KBM-7 (cell line): ENCODE results near the gene STAB1.

Source experiments
- DNase-seq: peaks from one replicate; pipeline ENCODE4 v3.0.0-alpha.2; 2015
- in situ Hi-C: fragments of 300-500 bp; cut with MboI; formaldehyde crosslinking; loops from 2 replicates; pipeline ENCODE4 v1.14.3; 2020; ENCODE audit warnings: low sequenced_read_pairs, low pct_unique_long_range_greater_than_20kb, mixed read lengths

STAB1 gene

DNA sequence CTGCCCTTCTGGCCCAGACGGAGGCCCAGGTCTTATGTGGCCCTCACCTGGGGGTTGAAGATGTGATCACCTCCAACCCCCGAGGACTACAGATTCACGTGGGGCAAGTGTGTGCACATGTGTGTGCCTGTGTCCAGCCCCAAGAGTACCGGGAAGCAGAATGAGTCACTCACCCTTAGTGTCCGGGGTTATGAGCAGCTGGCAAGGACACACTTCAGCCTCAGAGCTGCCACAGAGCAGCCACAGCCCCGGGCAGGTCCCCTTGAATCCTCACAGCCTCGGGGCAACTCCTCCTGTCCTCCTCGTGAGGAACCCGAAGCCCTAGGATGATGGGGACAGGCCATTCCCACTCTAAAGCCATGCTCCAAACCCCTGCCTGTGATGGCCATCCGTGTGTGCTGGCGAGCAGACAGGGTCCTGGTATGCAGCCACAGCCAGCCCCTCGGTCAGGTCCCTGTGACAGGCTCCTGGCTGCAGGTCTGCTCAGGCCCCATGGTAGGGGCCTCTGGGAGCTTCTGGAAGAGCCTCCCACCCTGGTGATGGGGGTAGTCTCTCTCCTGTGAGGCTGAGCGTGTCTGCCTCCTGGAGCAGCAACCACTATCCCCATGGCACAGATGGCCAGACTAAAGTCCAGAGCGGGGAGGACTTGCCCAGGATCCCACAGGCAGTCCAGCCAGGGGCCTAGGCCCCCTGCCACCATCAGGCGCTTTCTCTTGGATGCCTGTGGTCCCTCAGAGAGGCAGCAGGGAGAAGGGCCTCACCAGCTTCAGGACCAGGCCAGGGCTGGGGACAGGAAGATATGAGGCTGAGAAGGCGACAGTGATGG lies 852 bp downstream of the STAB1 start:
- in situ Hi-C loops, result no loop called here
- no peak for DNase-seq

DNA sequence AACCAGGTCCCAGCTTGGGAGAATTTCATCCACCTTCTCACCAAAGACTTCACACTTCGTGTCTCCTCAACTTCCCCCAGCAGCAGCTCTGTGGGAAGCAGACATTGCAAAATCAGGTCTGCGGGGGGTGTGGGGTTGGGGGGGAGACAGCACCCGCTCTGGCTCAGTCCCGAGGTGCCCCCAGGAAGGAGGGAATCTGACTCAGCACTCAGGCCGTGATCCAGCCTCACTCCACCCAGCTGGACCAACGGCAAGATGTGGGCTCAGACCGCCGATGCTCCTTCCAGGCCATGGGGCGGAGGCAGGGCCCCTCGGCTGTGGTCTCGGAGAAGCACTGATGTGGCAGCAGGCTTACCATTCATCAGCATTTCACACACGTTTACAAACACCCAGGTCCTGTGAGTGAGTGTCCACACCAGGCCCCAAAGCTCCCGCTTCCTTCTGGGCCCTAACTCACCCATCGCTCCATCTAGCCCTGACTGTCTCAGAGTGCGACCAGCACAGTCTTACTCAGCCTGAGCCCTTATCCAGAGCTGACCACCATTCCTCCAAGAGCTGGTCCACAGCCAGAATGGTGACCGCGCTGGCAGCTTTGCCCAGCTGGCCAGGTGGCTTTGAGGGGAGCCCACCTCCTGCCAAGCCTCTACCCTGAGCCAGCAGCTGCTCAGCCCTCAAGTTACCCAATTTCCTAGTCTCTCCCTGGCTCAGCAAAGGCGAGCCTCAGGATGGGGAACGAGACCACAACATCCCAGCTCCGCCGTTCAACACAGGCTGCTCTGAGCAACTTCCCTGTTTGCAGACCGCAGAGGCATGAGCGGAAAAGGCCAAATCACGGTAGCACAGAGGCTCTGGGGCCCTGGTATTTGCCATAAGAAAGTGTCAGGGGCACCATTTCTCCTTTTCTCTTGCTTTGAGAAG lies 3.3 kb downstream of the STAB1 start:
- DNase-seq, result peak; percentile 94
- in situ Hi-C loops, result no loop called here

DNA sequence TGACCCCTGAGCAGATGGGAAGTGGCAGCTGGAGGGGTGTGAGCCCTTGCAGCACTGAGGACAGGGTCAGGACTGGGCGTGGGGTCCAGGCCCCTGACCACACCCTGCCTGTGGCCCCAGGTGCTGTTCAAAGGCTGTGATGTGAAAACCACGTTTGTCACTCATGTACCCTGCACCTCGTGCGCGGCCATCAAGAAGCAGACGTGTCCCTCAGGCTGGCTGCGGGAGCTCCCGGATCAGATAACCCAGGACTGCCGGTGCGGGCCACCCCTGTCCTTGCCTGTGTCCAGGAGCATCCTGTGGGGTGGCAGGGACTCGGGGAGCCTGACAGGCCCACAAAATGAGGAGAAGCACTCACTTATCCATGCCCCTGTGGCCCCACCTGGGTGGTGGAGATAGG lies 5.9 kb downstream of the STAB1 start:
- in situ Hi-C loops, result no loop called here
- no peak for DNase-seq

DNA sequence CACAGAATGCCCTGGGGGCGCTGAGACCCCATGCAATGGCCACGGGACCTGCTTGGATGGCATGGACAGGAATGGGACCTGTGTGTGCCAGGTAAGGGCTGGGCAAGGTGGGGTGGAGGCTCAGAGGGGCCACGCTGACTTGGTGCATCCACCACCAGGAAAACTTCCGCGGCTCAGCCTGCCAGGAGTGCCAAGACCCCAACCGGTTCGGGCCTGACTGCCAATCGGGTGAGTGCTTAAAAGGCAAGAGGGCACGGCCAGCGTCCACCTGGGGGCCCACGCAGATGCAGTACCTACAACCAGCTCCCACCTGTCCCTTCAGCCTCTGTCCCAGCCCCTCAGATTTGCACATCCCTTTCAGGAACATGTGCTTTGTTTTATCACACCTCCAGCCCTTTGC lies 6.9 kb downstream of the STAB1 start:
- in situ Hi-C loops, result no loop called here

DNA sequence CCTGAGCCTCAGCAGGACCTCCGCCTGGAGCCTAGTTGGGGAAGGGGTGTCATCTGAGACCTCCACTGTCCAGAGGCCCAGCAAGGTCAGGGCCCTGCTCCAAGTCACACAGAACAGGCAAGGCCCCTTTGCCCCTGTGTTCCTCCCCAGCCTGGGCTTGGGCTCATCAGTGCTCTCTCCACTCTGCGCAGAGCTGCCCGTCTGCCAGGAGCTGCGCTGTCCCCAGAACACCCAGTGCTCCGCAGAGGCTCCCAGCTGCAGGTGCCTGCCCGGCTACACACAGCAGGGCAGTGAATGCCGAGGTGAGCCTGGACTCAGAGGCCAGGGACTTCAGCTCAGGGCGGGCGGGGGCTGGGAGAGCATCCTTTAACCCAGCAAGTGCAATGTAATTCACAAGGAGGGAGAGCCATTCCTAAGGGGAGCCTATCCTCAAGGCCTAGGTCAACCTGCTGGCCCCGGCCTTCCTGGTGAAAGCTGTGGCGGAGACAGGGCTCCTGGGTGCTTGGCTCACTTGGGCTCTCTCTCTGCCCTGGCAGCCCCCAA lies 7.7 kb downstream of the STAB1 start:
- in situ Hi-C loops, result no loop called here
- no peak for DNase-seq

More for the DNA sequence above, 6.9 kb downstream of the STAB1 start:
- DNase-seq, result no peak

DNA sequence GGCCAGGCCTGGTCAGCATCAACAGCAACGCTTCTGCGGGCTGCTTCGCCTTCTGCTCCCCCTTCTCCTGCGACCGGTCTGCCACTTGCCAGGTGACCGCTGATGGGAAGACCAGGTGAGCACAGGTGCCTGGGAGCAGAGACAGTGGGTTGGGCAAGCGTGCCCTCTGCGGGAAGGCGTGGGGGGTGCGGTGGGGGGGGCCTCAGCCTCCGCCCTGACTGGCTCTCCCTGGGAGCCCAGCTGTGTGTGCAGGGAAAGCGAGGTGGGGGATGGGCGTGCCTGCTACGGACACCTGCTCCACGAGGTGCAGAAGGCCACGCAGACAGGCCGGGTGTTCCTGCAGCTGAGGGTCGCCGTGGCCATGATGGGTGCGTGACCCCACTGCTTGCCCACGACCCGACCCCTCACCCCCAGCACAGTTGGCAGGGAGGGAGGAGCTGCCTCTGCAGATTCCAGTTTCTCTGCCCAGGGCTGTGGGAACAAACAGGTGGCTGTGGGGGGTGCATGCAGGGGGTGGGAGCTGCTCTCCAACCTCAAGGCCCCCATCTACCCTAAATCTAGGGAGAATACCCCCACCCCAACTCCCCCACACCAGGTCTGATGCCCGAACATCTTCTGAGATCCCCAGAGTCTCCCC lies 8.8 kb downstream of the STAB1 start:
- in situ Hi-C loops, result no loop called here
- no peak for DNase-seq

DNA sequence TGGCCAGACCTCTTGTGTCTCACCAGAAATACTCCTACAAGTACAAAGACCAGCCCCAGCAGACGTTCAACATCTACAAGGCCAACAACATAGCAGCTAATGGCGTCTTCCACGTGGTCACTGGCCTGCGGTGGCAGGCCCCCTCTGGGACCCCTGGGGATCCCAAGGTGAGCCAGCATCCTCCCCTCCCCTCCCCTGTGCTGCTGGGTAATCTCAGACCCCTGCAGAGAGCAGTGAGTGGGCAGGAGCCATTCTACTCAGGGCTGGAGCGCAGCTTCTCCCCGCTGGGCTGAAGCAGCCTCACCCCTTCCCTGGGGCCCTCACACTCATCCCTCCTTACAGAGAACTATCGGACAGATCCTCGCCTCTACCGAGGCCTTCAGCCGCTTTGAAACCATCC lies 9.8 kb downstream of the STAB1 start:
- in situ Hi-C loops, result no loop called here

DNA sequence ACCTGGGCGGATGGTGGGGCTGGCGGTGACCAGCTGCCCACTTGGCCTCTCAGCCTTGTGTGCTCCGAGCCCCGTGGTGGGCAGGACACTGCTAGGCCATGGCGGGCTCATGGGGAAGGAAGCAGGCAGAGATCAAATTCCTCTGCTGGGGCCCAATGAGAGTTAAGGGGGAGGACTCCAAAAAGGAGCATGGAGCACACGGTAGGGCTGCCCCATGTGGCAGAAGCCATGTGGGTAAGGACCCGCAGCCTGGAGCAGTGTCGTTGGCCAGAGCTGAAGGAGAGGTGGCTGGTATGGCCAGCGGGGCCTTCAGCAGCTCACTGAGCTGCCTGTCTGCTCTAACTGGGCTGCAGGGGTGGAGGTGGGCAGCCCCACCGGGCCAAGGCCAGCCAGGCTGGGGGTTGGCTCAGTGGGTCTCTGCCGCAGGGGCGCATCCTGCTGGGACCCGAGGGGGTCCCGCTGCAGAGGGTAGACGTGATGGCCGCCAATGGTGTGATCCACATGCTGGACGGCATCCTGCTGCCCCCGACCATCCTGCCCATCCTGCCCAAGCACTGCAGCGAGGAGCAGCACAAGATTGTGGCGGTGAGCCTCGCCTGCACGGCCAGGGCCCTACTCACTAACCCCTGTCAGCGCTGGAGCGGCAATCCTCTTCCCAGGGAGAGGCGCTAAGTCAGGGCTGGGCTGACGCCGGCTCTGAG lies 11.3 kb downstream of the STAB1 start:
- in situ Hi-C loops, result no loop called here
- no peak for DNase-seq

More for the DNA sequence above, 9.8 kb downstream of the STAB1 start:
- no peak for DNase-seq

DNA sequence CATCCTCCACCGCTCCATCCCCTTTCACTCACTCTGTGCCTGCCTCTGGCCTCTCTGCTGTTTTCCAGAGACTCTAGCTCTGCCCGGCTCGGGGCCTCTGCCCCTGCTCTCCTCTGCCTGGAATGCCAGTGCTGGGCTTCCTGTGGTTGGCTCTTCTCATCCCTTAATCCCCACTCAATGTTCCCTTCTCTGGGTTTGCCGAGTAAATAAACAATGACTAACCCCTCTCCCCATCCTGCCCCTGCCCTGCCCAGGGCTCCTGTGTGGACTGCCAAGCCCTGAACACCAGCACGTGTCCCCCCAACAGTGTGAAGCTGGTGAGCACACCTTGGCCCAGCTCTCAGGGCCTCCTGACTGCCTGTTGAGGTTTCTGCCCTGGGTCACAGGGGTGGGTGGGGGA lies 12.2 kb downstream of the STAB1 start:
- in situ Hi-C loops, result no loop called here
- DNase-seq, result no peak

DNA sequence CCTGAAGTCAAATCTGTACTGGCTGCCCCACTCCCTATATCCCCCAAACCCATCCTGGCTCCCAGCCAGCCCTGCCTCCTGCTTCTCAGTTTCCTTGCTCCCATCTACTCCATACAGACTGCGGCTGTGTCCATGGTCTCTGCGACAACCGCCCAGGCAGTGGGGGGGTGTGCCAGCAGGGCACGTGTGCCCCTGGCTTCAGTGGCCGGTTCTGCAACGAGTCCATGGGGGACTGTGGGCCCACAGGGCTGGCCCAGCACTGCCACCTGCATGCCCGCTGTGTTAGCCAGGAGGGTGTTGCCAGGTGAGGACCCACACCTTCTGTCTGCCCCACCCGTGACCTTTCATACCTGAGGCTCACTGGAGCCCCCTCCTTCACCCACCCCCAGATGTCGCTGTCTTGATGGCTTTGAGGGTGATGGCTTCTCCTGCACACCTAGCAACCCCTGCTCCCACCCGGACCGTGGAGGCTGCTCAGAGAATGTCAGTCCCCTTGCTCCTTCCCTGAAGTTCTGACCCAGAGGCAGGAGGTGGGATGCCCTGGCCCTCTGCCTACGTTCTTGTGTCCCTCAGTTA lies 14.7 kb downstream of the STAB1 start:
- no peak for DNase-seq
- in situ Hi-C loops, result no loop called here

DNA sequence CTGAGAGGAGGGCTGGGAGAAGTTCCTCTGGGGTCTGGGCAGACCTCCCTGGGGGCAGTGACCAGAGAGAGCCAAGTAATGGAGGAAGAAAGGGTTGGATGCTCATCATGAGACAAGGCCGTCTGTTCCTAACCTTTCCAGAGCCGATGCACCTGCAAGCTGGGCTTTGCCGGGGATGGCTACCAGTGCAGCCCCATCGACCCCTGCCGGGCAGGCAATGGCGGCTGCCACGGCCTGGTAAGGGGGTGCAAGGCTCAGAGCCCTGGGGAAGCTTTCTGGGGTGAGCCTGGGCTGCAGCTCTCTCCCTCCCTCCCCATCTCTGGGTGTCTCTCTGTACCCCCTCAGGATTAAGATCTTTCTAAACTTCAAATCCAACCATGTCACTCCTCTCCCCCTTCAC lies 16.4 kb downstream of the STAB1 start:
- in situ Hi-C loops, result no loop called here
- no peak for DNase-seq

DNA sequence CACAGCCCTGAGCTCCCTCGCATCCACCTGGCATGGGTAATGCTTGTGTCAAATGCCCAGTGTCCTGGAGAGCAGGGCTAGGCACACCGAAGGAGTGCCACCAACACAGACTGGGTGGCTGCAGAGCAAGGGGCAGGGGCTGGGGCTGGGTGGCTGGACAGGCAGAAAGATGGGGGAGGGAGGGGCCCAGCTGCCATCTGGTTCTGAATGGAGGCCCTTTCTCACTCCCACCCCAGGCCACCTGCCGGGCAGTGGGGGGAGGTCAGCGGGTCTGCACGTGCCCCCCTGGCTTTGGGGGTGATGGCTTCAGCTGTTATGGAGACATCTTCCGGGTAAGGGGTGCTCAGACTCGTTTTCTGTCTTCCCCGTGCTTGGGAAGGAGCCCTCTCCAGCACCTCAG lies 17.0 kb downstream of the STAB1 start:
- in situ Hi-C loops, result no loop called here
- DNase-seq, result no peak

DNA sequence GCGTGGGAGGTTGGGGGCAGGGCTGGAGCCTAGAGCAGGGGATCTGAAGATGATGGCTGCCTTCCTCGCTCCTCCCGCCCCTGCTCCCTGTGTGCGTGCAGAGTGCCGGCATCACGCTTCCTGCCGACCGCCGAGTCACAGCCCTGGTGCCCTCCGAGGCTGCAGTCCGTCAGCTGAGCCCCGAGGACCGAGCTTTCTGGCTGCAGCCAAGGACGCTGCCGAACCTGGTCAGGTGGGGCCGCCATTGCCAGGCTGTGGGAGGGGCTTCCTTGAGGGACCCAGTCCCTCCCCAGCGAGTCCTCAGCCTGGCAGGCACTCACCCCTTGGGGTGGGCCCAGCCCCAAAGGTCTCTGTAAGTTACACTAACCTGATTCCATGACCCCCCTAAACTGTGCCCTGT lies 17.6 kb downstream of the STAB1 start:
- DNase-seq, result no peak
- in situ Hi-C loops, result no loop called here

DNA sequence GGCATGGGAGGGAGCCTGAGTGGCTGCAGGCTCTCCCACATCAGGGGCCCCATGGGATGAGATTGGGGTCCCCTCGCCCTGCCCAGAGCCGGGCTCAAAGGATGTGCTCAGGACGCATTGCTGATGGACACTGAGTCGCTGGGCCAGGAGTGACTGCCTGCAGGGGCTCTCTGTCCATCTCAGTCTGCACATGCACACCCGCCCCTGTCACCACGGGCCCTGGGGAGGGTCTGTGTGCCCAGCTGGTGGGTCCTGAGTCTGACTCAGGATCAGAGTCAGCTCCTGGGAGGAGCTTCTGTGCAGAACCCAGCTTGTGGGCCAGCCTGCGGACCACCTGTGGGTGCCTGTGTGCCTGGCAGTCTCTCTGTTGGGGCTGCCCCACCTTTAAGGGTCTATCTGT lies 18.1 kb downstream of the STAB1 start:
- no peak for DNase-seq
- in situ Hi-C loops, result no loop called here

DNA sequence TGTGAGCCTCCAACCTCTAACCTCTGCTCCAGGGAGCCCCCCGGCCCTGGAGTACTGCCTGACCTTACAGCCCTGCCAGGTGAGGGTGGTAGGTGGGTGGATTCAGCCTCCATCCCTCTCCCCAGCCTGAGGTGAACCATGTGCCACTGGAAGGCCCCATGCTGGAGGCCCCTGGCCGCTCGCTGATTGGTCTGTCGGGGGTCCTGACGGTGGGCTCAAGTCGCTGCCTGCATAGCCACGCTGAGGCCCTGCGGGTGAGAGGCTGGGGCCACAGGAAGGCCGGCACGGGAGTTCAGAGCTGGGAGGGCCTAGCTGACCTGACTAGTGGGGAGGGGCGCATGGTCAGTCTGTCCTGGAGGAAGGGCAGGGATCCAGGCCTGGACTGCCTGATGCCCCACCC lies 19.4 kb downstream of the STAB1 start:
- in situ Hi-C loops, result no loop called here
- no peak for DNase-seq

DNA sequence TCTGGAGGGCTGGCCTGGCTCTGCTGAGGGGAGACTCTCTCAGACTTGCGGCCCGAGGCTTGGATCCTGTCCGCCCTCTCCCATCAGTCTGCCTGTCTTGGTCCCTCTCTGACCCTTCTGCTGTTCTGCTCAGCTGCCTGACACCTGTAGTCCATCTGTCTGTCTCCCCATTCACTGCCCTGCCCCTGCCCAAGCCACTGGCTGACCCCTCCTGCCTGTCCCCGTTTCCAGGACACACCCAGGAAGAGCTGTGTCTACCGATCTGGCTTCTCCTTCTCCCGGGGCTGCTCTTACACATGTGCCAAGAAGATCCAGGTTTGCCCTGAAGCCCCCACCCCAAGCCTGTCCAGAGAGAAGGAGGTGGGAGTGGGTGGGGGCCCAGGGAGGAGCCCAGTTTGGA lies 20.1 kb downstream of the STAB1 start:
- DNase-seq, result no peak
- in situ Hi-C loops, result no loop called here

DNA sequence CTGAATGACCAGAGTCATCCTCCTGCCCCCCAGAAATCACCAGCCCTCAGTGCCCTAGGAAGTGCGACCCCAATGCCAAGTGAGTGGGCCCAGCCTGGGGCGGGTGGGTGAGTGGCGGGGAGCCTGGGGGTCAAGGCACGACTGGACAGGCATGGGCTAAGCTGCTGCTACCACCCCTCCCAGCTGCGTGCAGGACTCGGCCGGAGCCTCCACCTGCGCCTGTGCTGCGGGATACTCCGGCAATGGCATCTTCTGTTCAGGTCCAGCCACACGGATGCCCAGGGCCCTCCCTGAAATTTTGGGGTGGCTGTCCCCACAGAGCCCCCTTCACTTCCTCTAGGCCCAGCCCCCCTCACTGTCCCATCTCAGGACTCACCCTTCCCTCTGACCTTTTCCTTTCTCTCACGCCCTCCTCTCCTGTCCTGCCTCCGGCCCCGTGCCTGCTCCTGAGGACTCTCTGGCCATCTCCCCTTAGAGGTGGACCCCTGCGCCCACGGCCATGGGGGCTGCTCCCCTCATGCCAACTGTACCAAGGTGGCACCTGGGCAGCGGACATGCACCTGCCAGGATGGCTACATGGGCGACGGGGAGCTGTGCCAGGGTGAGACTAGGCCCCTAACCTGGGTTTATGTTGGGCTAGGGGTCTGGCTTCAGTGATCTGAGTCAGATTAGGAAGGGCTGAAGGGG lies 21.5 kb downstream of the STAB1 start:
- no peak for DNase-seq
- in situ Hi-C loops, result no loop called here
